Esophagus squamous epithelium (tissue), 5 donors: ENCODE measurements around the gene GAB2. TPM values are rescaled to one million over a fixed set of nuclear protein-coding genes. Genes with fewer than 3 reads are reported as not detected.

Source experiments
- DNase-seq: peaks from one replicate; lab custom pipeline; 2025; lab: John Stamatoyannopoulos, UW
- H3K27ac ChIP-seq, 4 donors: fragments of 200-600 bp; sonication (generic); one replicate each; pipeline ENCODE4 v1.5.1; 2016 to 2019; ENCODE audit warnings: mild to moderate bottlenecking in 1 of 4
- H3K27me3 ChIP-seq, 4 donors: fragments of 200-600 bp; sonication (generic); 1 replicate in 3 of 4; 2 replicates in 1 of 4; pipeline versions ENCODE4 v1.5.1 to v1.6.0; 2017 to 2021; ENCODE audit warnings: antibody characterized with exemption in 1 of 4
- H3K36me3 ChIP-seq, 3 donors: fragments of 200-600 bp; sonication (generic); one replicate each; pipeline ENCODE4 v1.5.1; 2016 to 2019
- H3K4me1 ChIP-seq, 3 donors: fragments of 200-600 bp; sonication (generic); one replicate each; pipeline ENCODE4 v1.5.1; 2017 to 2019
- H3K4me3 ChIP-seq, 4 donors: fragments of 200-600 bp; sonication (generic); 1 replicate in 3 of 4; 2 replicates in 1 of 4; pipeline ENCODE4 v1.5.1; 2016 to 2019; ENCODE audit warnings: mild to moderate bottlenecking in 2 of 4, moderate library complexity in 1 of 4
- H3K9me3 ChIP-seq, 3 donors: fragments of 200-600 bp; sonication (generic); one replicate each; pipeline ENCODE4 v1.5.1; 2016 to 2019
- POLR2A ChIP-seq, 4 donors: fragments of 450-650 bp; IDR thresholded peaks; one replicate each; pipeline ENCODE4 v1.6.1; 2017; ENCODE audit warnings: antibody characterized with exemption in 4 of 4, mild to moderate bottlenecking in 4 of 4, moderate library complexity in 3 of 4
- WGBS, 2 donors: methylation state at CpG; one replicate each; pipeline ENCODE4 v1.1.5; 2018; 5-methylcytosine and 5-hydroxymethylcytosine counted together
- intact Hi-C: fragments of 100-400 bp; cut with DNase I; formaldehyde crosslinking; loops from one replicate; pipeline ENCODE4 v1.15.0; 2022
- total RNA-seq, 4 donors: library from RNA; depleted of rRNA; stranded (reverse); fragments of >200 nt; gene quantifications; one replicate each; pipeline ENCODE4 v1.1.0, GENCODE V29; 2016
- TF ChIP-seq, protein P1 (sequence below), 6 experiments: fragments of 450-650 bp in 4 of 6; fragments of 200-600 bp in 2 of 6; sonication (generic) in 2 of 6; IDR thresholded peaks; one replicate each; pipeline ENCODE4 v1.5.1; 2016 to 2019; ENCODE audit warnings: antibody characterized with exemption in 6 of 6, mild to moderate bottlenecking in 4 of 6, moderate library complexity in 4 of 6
- donor health status: DM: yes; HTN: yes; CAD: no.

Gene GAB2
- total RNA-seq, 4 donors from 2014 or later = 4.6 to 23.7 (median 11.2) TPM

DNA sequence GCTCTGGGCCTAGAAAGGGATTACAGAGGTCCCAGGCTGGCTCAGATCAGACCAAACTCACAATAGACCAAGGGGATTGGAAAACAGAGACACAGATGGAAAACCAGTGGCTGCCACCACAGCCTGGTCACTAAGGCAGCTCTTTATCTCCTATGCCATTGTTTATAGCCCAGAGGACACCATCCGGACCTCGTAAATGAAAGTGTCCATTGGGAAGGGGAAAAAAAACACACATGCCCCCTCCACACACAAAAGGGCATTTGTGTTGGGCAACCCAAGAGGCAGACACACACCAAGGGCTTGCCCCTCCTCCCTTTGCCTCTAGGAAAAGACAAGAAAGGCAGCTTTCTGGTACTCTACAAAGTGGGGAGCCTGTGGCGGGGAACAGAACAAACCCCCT lies 85.9 kb downstream of the GAB2 start:
- peaks cover 0 to 14% (median 0%) of the 10 kb centered on the region in 3 donors for H3K4me1 ChIP-seq
- no peak for DNase-seq
- no peak overlapping the region for H3K4me3 ChIP-seq
- H3K27ac ChIP-seq = no peak overlapping the region
- WGBS, 2 donors = 61 to 87% methylated on average over 3 of the region's 3 CpGs
- H3K27me3 ChIP-seq = no peaks in the 10 kb centered on the region
- intact Hi-C loops = no loop called here
- no peak for TF ChIP-seq POLR2A (IDR thresholded peaks at IDR 0.05)
- no peaks in the 10 kb centered on the region for H3K36me3 ChIP-seq
- H3K9me3 ChIP-seq = no peaks in the 10 kb centered on the region

DNA sequence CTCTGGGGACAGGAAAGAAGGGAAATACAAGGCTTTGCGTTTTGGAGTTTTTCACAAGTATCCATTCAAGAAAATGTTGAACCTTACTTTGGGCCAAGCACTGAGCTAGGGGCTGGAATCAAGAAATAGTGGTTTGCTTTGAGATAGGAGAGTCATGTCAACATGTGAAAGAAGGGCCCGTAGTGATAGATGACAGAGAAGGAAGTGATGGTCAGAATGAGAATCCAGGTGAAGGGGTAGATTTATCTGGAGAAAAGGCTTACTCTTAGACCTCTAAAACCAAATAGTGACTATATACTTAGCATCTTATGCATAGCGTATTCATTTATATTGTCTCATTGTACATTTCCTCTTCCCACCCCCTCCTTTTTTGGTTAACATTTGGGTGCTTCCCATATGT lies 87.3 kb downstream of the GAB2 start:
- intact Hi-C loops = no loop called here
- Histone ChIP-seq H3K4me3 (no peak overlapping the region), H3K4me1 (peaks cover 0 to 14% (median 0%) of the 10 kb centered on the region in 3 donors), H3K9me3 (no peaks in the 10 kb centered on the region), H3K27ac (no peak overlapping the region), H3K27me3 (no peaks in the 10 kb centered on the region), H3K36me3 (no peaks in the 10 kb centered on the region)
- DNase-seq = no peak
- TF ChIP-seq, protein P1, sequence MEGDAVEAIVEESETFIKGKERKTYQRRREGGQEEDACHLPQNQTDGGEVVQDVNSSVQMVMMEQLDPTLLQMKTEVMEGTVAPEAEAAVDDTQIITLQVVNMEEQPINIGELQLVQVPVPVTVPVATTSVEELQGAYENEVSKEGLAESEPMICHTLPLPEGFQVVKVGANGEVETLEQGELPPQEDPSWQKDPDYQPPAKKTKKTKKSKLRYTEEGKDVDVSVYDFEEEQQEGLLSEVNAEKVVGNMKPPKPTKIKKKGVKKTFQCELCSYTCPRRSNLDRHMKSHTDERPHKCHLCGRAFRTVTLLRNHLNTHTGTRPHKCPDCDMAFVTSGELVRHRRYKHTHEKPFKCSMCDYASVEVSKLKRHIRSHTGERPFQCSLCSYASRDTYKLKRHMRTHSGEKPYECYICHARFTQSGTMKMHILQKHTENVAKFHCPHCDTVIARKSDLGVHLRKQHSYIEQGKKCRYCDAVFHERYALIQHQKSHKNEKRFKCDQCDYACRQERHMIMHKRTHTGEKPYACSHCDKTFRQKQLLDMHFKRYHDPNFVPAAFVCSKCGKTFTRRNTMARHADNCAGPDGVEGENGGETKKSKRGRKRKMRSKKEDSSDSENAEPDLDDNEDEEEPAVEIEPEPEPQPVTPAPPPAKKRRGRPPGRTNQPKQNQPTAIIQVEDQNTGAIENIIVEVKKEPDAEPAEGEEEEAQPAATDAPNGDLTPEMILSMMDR (IDR thresholded peaks at IDR 0.05) = no peak
- TF ChIP-seq POLR2A (IDR thresholded peaks at IDR 0.05) = no peak
- 79 to 83% methylated on average over 3 of the region's 3 CpGs for WGBS, 2 donors

DNA sequence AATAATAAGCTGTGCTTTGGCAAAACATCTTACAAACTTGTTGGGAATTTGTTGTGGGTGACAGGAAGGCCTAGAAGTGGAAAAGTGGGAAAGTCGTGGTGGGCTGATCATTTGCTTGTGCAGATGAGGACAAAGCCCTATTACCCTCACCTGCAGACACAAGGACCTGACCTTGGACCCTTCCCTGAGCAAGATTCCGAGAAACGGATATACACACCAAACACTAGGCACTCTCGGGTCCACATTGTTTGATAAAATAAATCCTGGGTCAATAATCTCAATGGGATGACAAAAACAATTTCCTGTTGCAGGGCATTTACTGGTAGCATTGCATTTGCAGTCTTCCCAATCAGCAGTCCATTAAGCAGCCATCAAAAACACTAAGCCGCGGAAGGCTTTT lies 89.7 kb downstream of the GAB2 start:
- Histone ChIP-seq H3K36me3 (no peaks in the 10 kb centered on the region), H3K9me3 (no peaks in the 10 kb centered on the region), H3K27ac (no peak overlapping the region), H3K27me3 (no peaks in the 10 kb centered on the region), H3K4me3 (no peak overlapping the region), H3K4me1 (peaks cover 0 to 14% (median 0%) of the 10 kb centered on the region in 3 donors)
- intact Hi-C loops = no loop called here
- no peak for TF ChIP-seq POLR2A (IDR thresholded peaks at IDR 0.05)
- TF ChIP-seq, protein P1 (IDR thresholded peaks at IDR 0.05) = no peak
- no peak for DNase-seq
- WGBS, 2 donors = 84 to 87% methylated on average over 6 of the region's 6 CpGs

DNA sequence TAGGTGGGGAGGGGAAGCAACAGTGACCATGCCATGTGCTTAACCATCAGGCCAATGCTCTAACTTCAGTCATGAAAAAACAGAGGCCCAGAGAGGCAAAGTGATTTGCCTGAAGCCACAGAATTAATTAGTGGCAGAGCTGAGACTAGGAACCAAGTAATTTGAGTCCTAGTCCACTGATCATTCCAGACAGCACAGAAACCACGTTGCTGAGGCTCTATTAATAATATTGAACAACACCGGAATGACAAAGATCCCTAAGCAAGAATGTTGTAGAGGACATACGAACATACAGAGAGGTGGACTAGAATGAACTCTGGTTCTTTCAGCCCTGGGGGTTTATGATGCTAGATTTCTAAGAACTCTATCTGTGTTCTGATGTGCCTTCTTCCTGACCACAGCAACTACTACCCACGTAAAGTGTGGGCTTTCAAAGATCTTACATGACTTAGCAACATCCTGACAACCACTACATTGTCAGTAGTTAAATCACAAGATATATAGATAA lies 92.3 kb downstream of the GAB2 start:
- no peak for TF ChIP-seq POLR2A (IDR thresholded peaks at IDR 0.05)
- TF ChIP-seq, protein P1 (IDR thresholded peaks at IDR 0.05) = no peak
- no peak for DNase-seq
- no peak overlapping the region for H3K4me3 ChIP-seq
- no peak overlapping the region for H3K27ac ChIP-seq
- no peaks in the 10 kb centered on the region for H3K27me3 ChIP-seq
- WGBS, 2 donors = 59 to 67% methylated on average over 4 of the region's 4 CpGs
- no peaks in the 10 kb centered on the region for H3K36me3 ChIP-seq
- no peaks in the 10 kb centered on the region for H3K9me3 ChIP-seq
- peaks cover 0 to under 1% (median 0%) of the 10 kb centered on the region in 3 donors for H3K4me1 ChIP-seq
- intact Hi-C loops = no loop called here

DNA sequence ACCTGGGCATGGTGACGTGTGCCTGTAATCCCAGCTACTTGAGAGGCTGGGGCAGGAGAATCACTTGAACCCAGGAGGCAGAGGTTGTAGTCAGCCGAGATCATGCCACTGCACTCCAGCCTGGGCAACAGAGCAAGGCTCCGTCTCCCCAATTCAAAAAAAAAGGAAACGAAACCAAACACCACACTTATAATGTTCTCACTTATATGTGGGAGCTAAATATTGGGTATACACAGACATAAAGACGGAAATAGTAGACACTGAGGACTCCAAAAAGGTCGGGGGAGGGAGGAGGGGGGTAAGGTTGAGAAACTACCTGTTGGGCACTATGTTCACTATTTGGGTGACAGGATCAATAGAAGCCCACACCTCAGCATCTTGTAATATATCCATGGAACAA lies 94.3 kb downstream of the GAB2 start:
- Histone ChIP-seq H3K4me3 (no peak overlapping the region), H3K27ac (no peak overlapping the region), H3K9me3 (no peaks in the 10 kb centered on the region), H3K27me3 (no peaks in the 10 kb centered on the region), H3K36me3 (no peaks in the 10 kb centered on the region), H3K4me1 (peaks cover 0 to 20% (median 14%) of the 10 kb centered on the region in 3 donors)
- DNase-seq = no peak
- intact Hi-C loops = no loop called here
- TF ChIP-seq, protein P1 (IDR thresholded peaks at IDR 0.05) = no peak
- no peak for TF ChIP-seq POLR2A (IDR thresholded peaks at IDR 0.05)
- 83 to 90% methylated on average over 6 of the region's 6 CpGs for WGBS, 2 donors
